Keratinocyte (primary cell): ENCODE results near the gene SDK2. TPM values are rescaled to one million over a fixed set of nuclear protein-coding genes. Genes with fewer than 3 reads are reported as not detected.

ENCODE experiments used
- DNase-seq: peaks from one replicate; pipeline ENCODE4 v3.0.0-alpha.2; 2011; ENCODE audit warnings: low read depth, missing footprints, low spot score
- FAIRE-seq: peaks from 2 replicates; lab custom pipeline; 2011; peaks lifted over from hg19 to GRCh38; lab: Jason Lieb, UNC
- H2AFZ ChIP-seq: 2 replicates; pipeline ENCODE4 v1.6.0; 2012; ENCODE audit warnings: low read length, control low read depth, inconsistent platforms; ENCODE audit not compliant: control insufficient read depth
- H3K27ac ChIP-seq: 2 replicates; pipeline ENCODE4 v1.5.1; 2011; ENCODE audit warnings: low read length; ENCODE audit not compliant: control insufficient read depth, insufficient read depth
- H3K27me3 ChIP-seq: 3 replicates; pipeline ENCODE4 v1.6.0; 2011; ENCODE audit warnings: low read length; ENCODE audit not compliant: control insufficient read depth, insufficient read depth; ENCODE audit errors: extremely low read depth
- H3K36me3 ChIP-seq, 2 experiments: 2 replicates in 1 of 2; 3 replicates in 1 of 2; pipeline ENCODE4 v1.5.1; 2011; ENCODE audit warnings: low read length in 2 of 2, mild to moderate bottlenecking in 1 of 2; ENCODE audit not compliant: control insufficient read depth in 2 of 2, insufficient read depth in 2 of 2; ENCODE audit errors: extremely low read depth in 1 of 2
- H3K4me1 ChIP-seq: 3 replicates; pipeline ENCODE4 v1.5.1; 2011; ENCODE audit warnings: low read length; ENCODE audit not compliant: control insufficient read depth, insufficient read depth; ENCODE audit errors: extremely low read depth
- H3K4me2 ChIP-seq: 3 replicates; pipeline ENCODE4 v1.6.0; 2011; ENCODE audit warnings: low read depth, low read length; ENCODE audit not compliant: control insufficient read depth, insufficient read depth; ENCODE audit errors: extremely low read depth
- H3K4me3 ChIP-seq, 3 experiments: fragments of 200-600 bp in 1 of 3; sonication (generic) in 1 of 3; 2 replicates in 2 of 3; 3 replicates in 1 of 3; pipeline ENCODE4 v1.5.1; 2011 to 2016; ENCODE audit warnings: low read length in 3 of 3, mild to moderate bottlenecking in 3 of 3, control low read depth in 2 of 3, inconsistent platforms in 1 of 3, low read depth in 1 of 3, mixed read lengths in 1 of 3, mixed run types in 1 of 3, moderate library complexity in 1 of 3; ENCODE audit not compliant: control insufficient read depth in 2 of 3, insufficient read depth in 2 of 3; ENCODE audit errors: extremely low read depth in 1 of 3
- H3K79me2 ChIP-seq: 2 replicates; pipeline ENCODE4 v1.6.0; 2012; ENCODE audit warnings: low read length; ENCODE audit not compliant: control insufficient read depth, insufficient read depth
- H3K9ac ChIP-seq: 3 replicates; pipeline ENCODE4 v1.6.0; 2011; ENCODE audit warnings: low read length; ENCODE audit not compliant: control insufficient read depth, insufficient read depth; ENCODE audit errors: extremely low read depth
- H3K9me1 ChIP-seq: 3 replicates; pipeline ENCODE4 v1.6.0; 2011; ENCODE audit warnings: low read length; ENCODE audit not compliant: control insufficient read depth, insufficient read depth; ENCODE audit errors: extremely low read depth
- H3K9me3 ChIP-seq: 2 replicates; pipeline ENCODE4 v1.5.1; 2012; ENCODE audit warnings: low read depth, low read length; ENCODE audit not compliant: control insufficient read depth
- H4K20me1 ChIP-seq: 3 replicates; pipeline ENCODE4 v1.6.0; 2011; ENCODE audit warnings: low read length; ENCODE audit not compliant: control insufficient read depth, insufficient read depth; ENCODE audit errors: extremely low read depth
- CTCF ChIP-seq, 3 experiments: IDR thresholded peaks in 1 of 3; conservative IDR thresholded peaks in 1 of 3; optimal IDR thresholded peaks in 1 of 3; 2 replicates in 2 of 3; 3 replicates in 1 of 3; pipeline versions ENCODE3 to v1.5.1; 2011; ENCODE audit warnings: low read length in 3 of 3, mild to moderate bottlenecking in 3 of 3, moderate library complexity in 2 of 3, control low read depth in 1 of 3, inconsistent platforms in 1 of 3; ENCODE audit not compliant: insufficient read depth in 2 of 3; ENCODE audit errors: extremely low read depth in 1 of 3
- EZH2 ChIP-seq: IDR thresholded peaks from one replicate; pipeline ENCODE4 v1.6.1; 2012; ENCODE audit warnings: inconsistent platforms, mild to moderate bottlenecking, low read length, moderate library complexity
- dilution Hi-C: fragments of 300-500 bp; cut with MboI; formaldehyde crosslinking; loops from one replicate; pipeline ENCODE4 v1.7.0; 2020; ENCODE audit warnings: low sequenced_read_pairs; ENCODE audit not compliant: extremely low pct_ligation_motif_present
- polyA plus RNA-seq, 5 experiments: library from polyadenylated mRNA; depleted of rRNA in 3 of 5; stranded (reverse) in 3 of 5; stranded (forward) in 1 of 5; unstranded in 1 of 5; fragments of >200 nt; gene quantifications; 1 replicate in 1 of 5; 2 replicates in 3 of 5; 3 replicates in 1 of 5; pipeline versions ENCODE4 v1.2.1 to v1.2.3, GENCODE V29; 2011 to 2012; ENCODE audit warnings: missing spikeins in 2 of 5, low read depth in 1 of 5, low replicate concordance in 1 of 5

Gene SDK2
- polyA plus RNA-seq, 1 donor (not counting 4 experiments of a cell fraction or from before 2014, with no cell fraction given), result 1.8 TPM

GRCh38 chr17:73491648-73492047 lies 152.6 kb downstream of the SDK2 start:
- Histone ChIP-seq H3K27me3 (no peaks in the 10 kb centered on the region), H4K20me1 (no peaks in the 10 kb centered on the region), H3K9me1 (no peaks in the 10 kb centered on the region), H3K27ac (no peak overlapping the region), H3K4me1 (peaks cover 14% of the 10 kb centered on the region), H3K4me3 (no peak overlapping the region), H3K9me3 (no peaks in the 10 kb centered on the region), H3K79me2 (no peaks in the 10 kb centered on the region), H3K36me3 (no peaks in the 10 kb centered on the region), H2AFZ (no peak overlapping the region), H3K9ac (no peak overlapping the region), H3K4me2 (no peak overlapping the region)
- dilution Hi-C loops, result no loop called here
- FAIRE-seq (no peak), DNase-seq (no peak)
- TF ChIP-seq EZH2 (no peak), CTCF (optimal IDR thresholded peaks at IDR 0.05 in 1 of 3, IDR thresholded peaks at IDR 0.05 in 1 of 3, conservative IDR thresholded peaks at IDR 0.05 in 1 of 3; ENCODE audit: extremely low read depth in 1 of 3, insufficient read depth in 2 of 3, low read length in 3 of 3) (no peak)

GRCh38 chr17:73490851-73491250 lies 153.4 kb downstream of the SDK2 start:
- H2AFZ ChIP-seq, result no peak overlapping the region
- H3K9me1 ChIP-seq, result no peaks in the 10 kb centered on the region
- TF ChIP-seq CTCF (optimal IDR thresholded peaks at IDR 0.05 in 1 of 3, IDR thresholded peaks at IDR 0.05 in 1 of 3, conservative IDR thresholded peaks at IDR 0.05 in 1 of 3; ENCODE audit: extremely low read depth in 1 of 3, insufficient read depth in 2 of 3, low read length in 3 of 3), result no peak
- TF ChIP-seq EZH2, result no peak
- no peaks in the 10 kb centered on the region for H4K20me1 ChIP-seq
- H3K9me3 ChIP-seq, result no peaks in the 10 kb centered on the region
- FAIRE-seq (no peak), DNase-seq (no peak)
- H3K9ac ChIP-seq, result no peak overlapping the region
- H3K4me2 ChIP-seq, result no peak overlapping the region
- H3K79me2 ChIP-seq, result no peaks in the 10 kb centered on the region
- dilution Hi-C loops, result no loop called here
- no peaks in the 10 kb centered on the region for H3K27me3 ChIP-seq
- peaks cover 14% of the 10 kb centered on the region for H3K4me1 ChIP-seq
- no peak overlapping the region for H3K4me3 ChIP-seq
- H3K36me3 ChIP-seq, result no peaks in the 10 kb centered on the region
- H3K27ac ChIP-seq, result no peak overlapping the region
